Tibial artery (tissue), 4 donors: Measurements from ENCODE around the gene LGALSL.

Experiments used
- DNase-seq, 2 donors: peaks; one replicate each; pipeline ENCODE4 v3.0.0-alpha.2; 2019
- H3K27ac ChIP-seq, 2 donors: fragments of 200-600 bp; sonication (generic) in 1 of 2; 1 replicate in 1 of 2; 2 replicates in 1 of 2; pipeline ENCODE4 v1.5.1; 2018 to 2019; ENCODE audit warnings: mild to moderate bottlenecking in 1 of 2
- H3K27me3 ChIP-seq, 2 donors: fragments of 200-600 bp; sonication (generic) in 1 of 2; one replicate each; pipeline versions ENCODE4 v1.5.1 to v1.6.0; 2016 to 2019
- H3K36me3 ChIP-seq, 3 donors: fragments of 200-600 bp; sonication (generic) in 2 of 3; one replicate each; pipeline ENCODE4 v1.5.1; 2016 to 2019; ENCODE audit warnings: mild to moderate bottlenecking in 2 of 3
- H3K4me1 ChIP-seq, 4 donors: fragments of 200-600 bp; sonication (generic) in 2 of 4; 1 replicate in 3 of 4; 2 replicates in 1 of 4; pipeline ENCODE4 v1.5.1; 2016 to 2019
- H3K4me3 ChIP-seq, 2 donors: fragments of 200-600 bp; sonication (generic) in 1 of 2; 1 replicate in 1 of 2; 2 replicates in 1 of 2; pipeline ENCODE4 v1.5.1; 2018 to 2019; ENCODE audit warnings: mild to moderate bottlenecking in 2 of 2
- H3K9me3 ChIP-seq, 3 donors: fragments of 200-600 bp; sonication (generic) in 1 of 3; one replicate each; pipeline ENCODE4 v1.5.1; 2016 to 2019
- CTCF ChIP-seq, 2 experiments: fragments of 200-600 bp in 1 of 2; fragments of 450-650 bp in 1 of 2; IDR thresholded peaks; one replicate each; pipeline ENCODE4 v1.5.1; 2017 to 2019; ENCODE audit warnings: antibody characterized with exemption in 2 of 2, mild to moderate bottlenecking in 1 of 2, moderate library complexity in 1 of 2
- intact Hi-C: fragments of 100-400 bp; cut with DNase I; formaldehyde crosslinking; loops from one replicate; pipeline ENCODE4 v1.15.0; 2023; ENCODE audit warnings: low total_unique reads

LGALSL gene

DNA sequence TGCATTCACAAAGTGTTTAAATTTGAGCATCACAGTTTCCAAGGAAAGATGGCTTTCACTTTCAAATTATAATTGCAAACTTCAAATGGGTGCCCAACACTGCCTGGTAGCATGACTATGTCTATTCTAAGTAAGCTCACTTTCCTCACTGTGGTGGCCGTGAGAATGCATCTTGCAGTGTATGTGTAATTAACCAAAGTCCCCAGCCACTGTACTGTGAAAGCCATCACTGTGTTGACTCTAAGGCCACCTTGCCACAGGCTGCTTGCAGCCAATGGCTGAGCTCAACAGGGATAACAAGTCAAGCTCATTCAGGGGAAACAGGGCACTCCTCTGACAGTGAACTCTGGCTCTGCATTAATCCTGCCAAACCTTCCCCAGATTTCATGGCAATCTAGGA, 43.3 kb upstream of the LGALSL start:
- Histone ChIP-seq H3K4me3 (no peak overlapping the region), H3K27me3 (no peaks in the 10 kb centered on the region), H3K9me3 (no peaks in the 10 kb centered on the region), H3K27ac (no peak overlapping the region), H3K36me3 (no peaks in the 10 kb centered on the region), H3K4me1 (peaks cover 0 to 7% (median 5%) of the 10 kb centered on the region in 4 donors)
- TF ChIP-seq CTCF (IDR thresholded peaks at IDR 0.05) = no peak
- no peak for DNase-seq
- intact Hi-C loops = no loop called here

- Histone ChIP-seq H3K27me3 (no peaks in the 10 kb centered on the region), H3K4me3 (no peak overlapping the region), H3K4me1 (no peaks in the 10 kb centered on the region), H3K9me3 (no peaks in the 10 kb centered on the region), H3K36me3 (no peaks in the 10 kb centered on the region), H3K27ac (no peak overlapping the region)
- DNase-seq = no peak
- TF ChIP-seq CTCF (IDR thresholded peaks at IDR 0.05) = no peak
- intact Hi-C loops = no loop called here
Observed at GRCh38 chr2:64412671-64413070, 41.3 kb upstream of the LGALSL start.

DNA sequence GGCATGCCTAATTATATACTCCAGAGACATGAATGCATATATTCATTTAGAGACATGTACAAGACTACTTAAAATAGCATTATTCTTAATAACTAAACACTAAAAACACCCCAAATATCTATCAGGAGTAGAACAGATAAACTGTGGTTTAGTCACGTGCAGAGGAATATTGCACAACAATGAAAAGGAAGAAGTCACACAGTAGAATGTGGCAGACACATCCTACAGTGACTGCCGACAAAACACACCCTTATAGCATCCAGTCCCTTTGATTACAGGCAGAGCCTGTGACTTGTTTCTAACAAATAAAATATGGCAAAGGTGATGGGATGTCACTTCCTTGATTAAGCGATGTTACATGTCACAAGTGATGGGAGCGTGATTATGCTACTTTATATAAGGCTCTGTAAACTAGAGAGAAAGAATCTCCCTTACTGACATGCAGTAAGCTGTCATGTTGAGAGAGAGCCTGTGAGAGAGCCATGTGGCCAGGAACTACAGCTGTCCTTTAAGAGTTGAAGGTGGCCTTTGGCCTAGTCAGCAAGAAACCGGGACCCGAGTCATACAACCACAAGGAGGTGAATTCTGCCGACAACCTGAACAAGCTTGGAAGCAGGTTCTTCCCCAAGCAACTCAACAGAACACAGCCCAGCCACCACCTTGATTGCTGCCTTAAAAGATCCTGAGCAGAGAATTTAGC, 39.1 kb upstream of the LGALSL start:
- no peaks in the 10 kb centered on the region for H3K9me3 ChIP-seq
- H3K4me1 ChIP-seq = no peaks in the 10 kb centered on the region
- H3K27me3 ChIP-seq = no peaks in the 10 kb centered on the region
- no peak overlapping the region for H3K27ac ChIP-seq
- H3K4me3 ChIP-seq = no peak overlapping the region
- no peaks in the 10 kb centered on the region for H3K36me3 ChIP-seq
- DNase-seq = no peak
- intact Hi-C loops = no loop called here
- TF ChIP-seq CTCF (IDR thresholded peaks at IDR 0.05) = no peak

DNA sequence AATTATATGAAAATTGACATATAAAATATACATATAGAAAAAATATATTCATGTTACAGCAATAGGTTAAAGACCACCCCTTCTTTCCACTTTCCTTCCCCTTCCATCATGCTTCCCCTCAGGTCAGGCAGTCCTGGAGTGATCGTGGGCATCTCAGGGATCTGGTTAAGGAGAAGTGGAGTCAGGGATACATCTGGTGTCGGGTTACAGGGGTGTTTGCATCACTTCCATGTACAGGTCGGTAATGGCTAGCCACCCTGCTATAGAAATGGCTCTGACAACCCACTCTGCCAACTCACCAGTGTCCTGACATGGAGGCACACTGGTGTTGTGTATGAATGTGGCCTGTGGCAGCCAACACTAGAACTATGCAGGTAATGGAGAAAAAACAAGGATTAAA, 36.3 kb upstream of the LGALSL start:
- TF ChIP-seq CTCF (IDR thresholded peaks at IDR 0.05) = no peak
- no peak for DNase-seq
- Histone ChIP-seq H3K4me1 (peaks cover 0 to 10% (median 0%) of the 10 kb centered on the region in 4 donors), H3K27me3 (no peaks in the 10 kb centered on the region), H3K4me3 (no peak overlapping the region), H3K9me3 (no peaks in the 10 kb centered on the region), H3K36me3 (no peaks in the 10 kb centered on the region), H3K27ac (no peak overlapping the region)
- intact Hi-C loops = no loop called here

GRCh38 chr2:64419596-64420165, 34.3 kb upstream of the LGALSL start:
- Histone ChIP-seq H3K9me3 (no peaks in the 10 kb centered on the region), H3K27me3 (no peaks in the 10 kb centered on the region), H3K4me3 (no peak overlapping the region), H3K27ac (peak overlapping the region; percentile 9 to 34), H3K36me3 (no peaks in the 10 kb centered on the region), H3K4me1 (peaks cover 0 to 10% (median 0%) of the 10 kb centered on the region in 4 donors)
- TF ChIP-seq CTCF (IDR thresholded peaks at IDR 0.05) = no peak
- DNase-seq = no peak
- intact Hi-C loops = no loop called here
